A673 (cell line): ENCODE data around the gene BRAT1. TPM values are rescaled to one million over a fixed set of nuclear protein-coding genes. Genes with fewer than 3 reads are reported as not detected.

Source experiments
- BruUV-seq: library from RNA; stranded (reverse); fragments of 400-500 nt; replicated peaks from 2 replicates; lab custom pipeline; 2021; lab: Mats Ljungman, UMichigan
- CTCF ChIA-PET: fragments of 300-600 bp; sonication (Branson Sonifier 250); formaldehyde crosslinking; loops from one replicate; lab custom pipeline; 2022; ENCODE audit warnings: antibody characterized with exemption; lab: Charles Lee
- POLR2A ChIA-PET: fragments of 300-600 bp; sonication (Branson Sonifier 250); formaldehyde crosslinking; loops from one replicate; lab custom pipeline; 2022; ENCODE audit warnings: antibody characterized with exemption; ENCODE audit not compliant: low non-redundant PET; lab: Charles Lee
- DNase-seq: peaks from one replicate; pipeline ENCODE4 v3.0.0-alpha.2; 2015; ENCODE audit warnings: low spot score
- H3K27ac ChIP-seq: fragments of 200-600 bp; sonication (generic); 2 replicates; pipeline ENCODE4 v1.5.1; 2016; ENCODE audit warnings: mixed run types, low read depth, mild to moderate bottlenecking, mixed read lengths, antibody characterized with exemption, low read length; ENCODE audit not compliant: poor library complexity, severe bottlenecking
- H3K27me3 ChIP-seq: fragments of 200-600 bp; sonication (generic); replicated peaks from 2 replicates; pipeline ENCODE4 v1.6.1; 2017; ENCODE audit warnings: mixed run types, low read depth, mild to moderate bottlenecking, mixed read lengths, antibody characterized with exemption, low read length; ENCODE audit not compliant: insufficient read depth, poor library complexity
- H3K36me3 ChIP-seq: fragments of 200-600 bp; sonication (generic); 2 replicates; pipeline ENCODE4 v1.6.1; 2016; ENCODE audit warnings: mixed run types, mild to moderate bottlenecking, mixed read lengths, antibody characterized with exemption, low read length; ENCODE audit not compliant: insufficient read depth, poor library complexity, severe bottlenecking
- H3K4me1 ChIP-seq: fragments of 200-600 bp; sonication (generic); 2 replicates; pipeline ENCODE4 v1.6.1; 2017; ENCODE audit warnings: mixed run types, mild to moderate bottlenecking, mixed read lengths, antibody characterized with exemption, low read length; ENCODE audit not compliant: insufficient read depth, poor library complexity, severe bottlenecking
- H3K4me3 ChIP-seq: fragments of 200-600 bp; sonication (generic); 2 replicates; pipeline ENCODE4 v1.5.1; 2016; ENCODE audit warnings: low read depth, mixed run types, mild to moderate bottlenecking, mixed read lengths, low read length; ENCODE audit not compliant: poor library complexity, severe bottlenecking
- H3K9me3 ChIP-seq: fragments of 200-600 bp; sonication (generic); 2 replicates; pipeline ENCODE4 v1.6.1; 2016; ENCODE audit warnings: mixed run types, low read depth, mild to moderate bottlenecking, mixed read lengths, antibody characterized with exemption, low read length; ENCODE audit not compliant: poor library complexity, severe bottlenecking
- EZH2 ChIP-seq: fragments of 200-600 bp; sonication (generic); IDR thresholded peaks from 2 replicates; pipeline ENCODE4 v1.6.1; 2017; ENCODE audit warnings: borderline replicate concordance, low read depth, mild to moderate bottlenecking, mixed read lengths, antibody characterized with exemption, low read length; ENCODE audit not compliant: poor library complexity, severe bottlenecking
- intact Hi-C: fragments of 100-400 bp; cut with micrococcal nuclease; formaldehyde crosslinking; loops from one replicate; pipeline ENCODE4 v1.10.0; 2022; ENCODE audit not compliant: unreplicated experiment
- total RNA-seq: library from RNA; stranded (reverse); gene quantifications from 2 replicates; pipeline ENCODE4 v1.2.3, GENCODE V29; 2021
- TF ChIP-seq, protein P1 (sequence below): fragments of 300-800, 200-600 bp; sonication (generic); conservative IDR thresholded peaks from 2 replicates; pipeline ENCODE4 v1.5.1; 2017; ENCODE audit warnings: low read depth, mild to moderate bottlenecking, antibody characterized with exemption, low read length, moderate library complexity, mixed read lengths

The BRAT1 gene
- total RNA-seq, 1 experiment from 2014 or later, result 47.9 TPM

GRCh38 chr7:2523461-2523936 lies 31.8 kb downstream of the BRAT1 start:
- H3K4me1 ChIP-seq, result peaks cover 32% of the 10 kb centered on the region
- POLR2A ChIA-PET, result no interaction called here
- TF ChIP-seq EZH2, result no peak
- TF ChIP-seq, protein P1, sequence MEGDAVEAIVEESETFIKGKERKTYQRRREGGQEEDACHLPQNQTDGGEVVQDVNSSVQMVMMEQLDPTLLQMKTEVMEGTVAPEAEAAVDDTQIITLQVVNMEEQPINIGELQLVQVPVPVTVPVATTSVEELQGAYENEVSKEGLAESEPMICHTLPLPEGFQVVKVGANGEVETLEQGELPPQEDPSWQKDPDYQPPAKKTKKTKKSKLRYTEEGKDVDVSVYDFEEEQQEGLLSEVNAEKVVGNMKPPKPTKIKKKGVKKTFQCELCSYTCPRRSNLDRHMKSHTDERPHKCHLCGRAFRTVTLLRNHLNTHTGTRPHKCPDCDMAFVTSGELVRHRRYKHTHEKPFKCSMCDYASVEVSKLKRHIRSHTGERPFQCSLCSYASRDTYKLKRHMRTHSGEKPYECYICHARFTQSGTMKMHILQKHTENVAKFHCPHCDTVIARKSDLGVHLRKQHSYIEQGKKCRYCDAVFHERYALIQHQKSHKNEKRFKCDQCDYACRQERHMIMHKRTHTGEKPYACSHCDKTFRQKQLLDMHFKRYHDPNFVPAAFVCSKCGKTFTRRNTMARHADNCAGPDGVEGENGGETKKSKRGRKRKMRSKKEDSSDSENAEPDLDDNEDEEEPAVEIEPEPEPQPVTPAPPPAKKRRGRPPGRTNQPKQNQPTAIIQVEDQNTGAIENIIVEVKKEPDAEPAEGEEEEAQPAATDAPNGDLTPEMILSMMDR, result no peak
- no peak overlapping the region for H3K4me3 ChIP-seq
- no peaks in the 10 kb centered on the region for H3K36me3 ChIP-seq
- CTCF ChIA-PET, result no interaction called here
- H3K27ac ChIP-seq, result no peak overlapping the region
- no peaks in the 10 kb centered on the region for H3K9me3 ChIP-seq
- no peaks in the 10 kb centered on the region for H3K27me3 ChIP-seq
- intact Hi-C loops, result no loop called here
- DNase-seq, result no peak
- no TSS peak for BruUV-seq

GRCh38 chr7:2522780-2523433 lies 32.4 kb downstream of the BRAT1 start:
- BruUV-seq, result no TSS peak
- intact Hi-C loops, result no loop called here
- Histone ChIP-seq H3K4me1 (peaks cover 38% of the 10 kb centered on the region), H3K4me3 (no peak overlapping the region), H3K36me3 (no peaks in the 10 kb centered on the region), H3K27me3 (no peaks in the 10 kb centered on the region), H3K9me3 (no peaks in the 10 kb centered on the region), H3K27ac (no peak overlapping the region)
- ChIA-PET CTCF (no interaction called here), POLR2A (no interaction called here)
- no peak for TF ChIP-seq EZH2
- TF ChIP-seq, protein P1, result no peak
- peak; percentile 76 for DNase-seq

DNA sequence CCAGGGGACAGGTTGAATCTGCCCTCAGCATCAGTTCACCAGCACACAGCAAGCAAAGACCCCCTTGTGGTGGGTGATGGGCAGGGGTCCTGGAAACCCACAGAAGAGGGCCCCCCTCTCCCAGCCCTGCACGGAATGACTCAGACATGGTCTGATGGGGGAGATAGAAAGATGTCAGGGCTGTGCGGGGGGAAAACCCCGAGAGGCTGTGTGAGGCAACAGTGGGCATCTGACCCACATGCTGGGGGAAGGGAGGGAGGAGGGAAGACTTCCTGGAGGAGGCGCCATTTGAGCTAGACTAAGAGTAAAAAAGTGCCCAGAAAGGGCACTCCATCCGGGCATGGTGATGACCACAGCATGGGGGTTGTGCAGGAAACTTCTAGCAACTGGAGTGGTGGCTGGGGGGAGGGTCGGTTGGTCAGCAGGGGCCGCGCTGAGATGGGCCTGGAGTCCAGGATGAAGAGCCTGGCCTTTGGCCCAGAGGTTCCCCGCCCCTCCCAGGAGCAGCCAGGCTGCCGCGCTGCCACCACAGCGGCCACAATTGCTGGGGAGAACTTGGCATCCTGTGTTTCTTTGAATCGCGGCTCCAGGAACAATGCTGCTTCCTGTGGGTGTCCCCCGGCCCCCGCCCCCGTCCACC lies 33.3 kb downstream of the BRAT1 start:
- Histone ChIP-seq H3K4me1 (peaks cover 43% of the 10 kb centered on the region), H3K27me3 (no peaks in the 10 kb centered on the region), H3K27ac (no peak overlapping the region), H3K36me3 (no peaks in the 10 kb centered on the region), H3K4me3 (no peak overlapping the region), H3K9me3 (no peaks in the 10 kb centered on the region)
- BruUV-seq, result no TSS peak
- ChIA-PET CTCF (no interaction called here), POLR2A (no interaction called here)
- intact Hi-C loops, result no loop called here
- peak; percentile 49 for DNase-seq
- TF ChIP-seq, protein P1, result 0 out of 2 replicates have a peak, but pooled peaks have one; percentile 14
- TF ChIP-seq EZH2, result no peak
